Measurements from ENCODE around the gene ETV6. TPM values are rescaled to one million over a fixed set of nuclear protein-coding genes. Genes with fewer than 3 reads are reported as not detected.

ETV6 gene
- total and polyA plus RNA-seq, 9 of the 15 experiments (the other 6 are each of a cell fraction or from before 2014, with no cell fraction given), result 0.81 to 12.7 (median 4.1) TPM

- ChIA-PET POLR2A (interaction anchor here (0.5 kb wide), 1 partner anchor 265 kb away, joined by 3 read pairs; no protein-coding TSS in a partner anchor), CTCF (ENCODE audit: low intra/inter-chr PET ratio) (no interaction called here)
- TF ChIP-seq SRSF3 (IDR thresholded peaks at IDR 0.05; ENCODE audit: insufficient read depth, low read length) (no peak), HNRNPL (IDR thresholded peaks at IDR 0.05; ENCODE audit: low read depth, low read length) (no peak), CC2D1A (IDR thresholded peaks at IDR 0.05) (no peak), HDAC6 (IDR thresholded peaks at IDR 0.05; ENCODE audit: low read depth, low read length) (no peak), GATAD2B (IDR thresholded peaks at IDR 0.05; ENCODE audit: borderline replicate concordance) (no peak), STAG1 (CRISPR knock-in tag; IDR thresholded peaks at IDR 0.05; ENCODE audit: borderline replicate concordance) (no peak), SMAD1 (IDR thresholded peaks at IDR 0.05; ENCODE audit: low read depth, low read length, partially characterized antibody) (no peak), ZNF165 (CRISPR knock-in tag; IDR thresholded peaks at IDR 0.05; ENCODE audit: borderline replicate concordance) (no peak), L3MBTL2 (IDR thresholded peaks at IDR 0.05) (no peak)
- TF ChIP-seq, protein P1, sequence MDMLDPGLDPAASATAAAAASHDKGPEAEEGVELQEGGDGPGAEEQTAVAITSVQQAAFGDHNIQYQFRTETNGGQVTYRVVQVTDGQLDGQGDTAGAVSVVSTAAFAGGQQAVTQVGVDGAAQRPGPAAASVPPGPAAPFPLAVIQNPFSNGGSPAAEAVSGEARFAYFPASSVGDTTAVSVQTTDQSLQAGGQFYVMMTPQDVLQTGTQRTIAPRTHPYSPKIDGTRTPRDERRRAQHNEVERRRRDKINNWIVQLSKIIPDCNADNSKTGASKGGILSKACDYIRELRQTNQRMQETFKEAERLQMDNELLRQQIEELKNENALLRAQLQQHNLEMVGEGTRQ (CRISPR knock-in tag; IDR thresholded peaks at IDR 0.05), result no peak
- TF ChIP-seq, protein P2, sequence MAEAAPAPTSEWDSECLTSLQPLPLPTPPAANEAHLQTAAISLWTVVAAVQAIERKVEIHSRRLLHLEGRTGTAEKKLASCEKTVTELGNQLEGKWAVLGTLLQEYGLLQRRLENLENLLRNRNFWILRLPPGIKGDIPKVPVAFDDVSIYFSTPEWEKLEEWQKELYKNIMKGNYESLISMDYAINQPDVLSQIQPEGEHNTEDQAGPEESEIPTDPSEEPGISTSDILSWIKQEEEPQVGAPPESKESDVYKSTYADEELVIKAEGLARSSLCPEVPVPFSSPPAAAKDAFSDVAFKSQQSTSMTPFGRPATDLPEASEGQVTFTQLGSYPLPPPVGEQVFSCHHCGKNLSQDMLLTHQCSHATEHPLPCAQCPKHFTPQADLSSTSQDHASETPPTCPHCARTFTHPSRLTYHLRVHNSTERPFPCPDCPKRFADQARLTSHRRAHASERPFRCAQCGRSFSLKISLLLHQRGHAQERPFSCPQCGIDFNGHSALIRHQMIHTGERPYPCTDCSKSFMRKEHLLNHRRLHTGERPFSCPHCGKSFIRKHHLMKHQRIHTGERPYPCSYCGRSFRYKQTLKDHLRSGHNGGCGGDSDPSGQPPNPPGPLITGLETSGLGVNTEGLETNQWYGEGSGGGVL (CRISPR knock-in tag; IDR thresholded peaks at IDR 0.05), result no peak
- Histone ChIP-seq H3K9ac (ENCODE audit: insufficient read depth in 1 of 2, low read depth in 2 of 2, low read length in 2 of 2) (no peak overlapping the region), H3K36me3 (ENCODE audit: control insufficient read depth, insufficient read depth, low read length) (no peaks in the 10 kb centered on the region), H3K9me1 (ENCODE audit: control insufficient read depth, insufficient read depth, low read length) (no peaks in the 10 kb centered on the region), H3K79me2 (ENCODE audit: control insufficient read depth, insufficient read depth, low read length) (no peaks in the 10 kb centered on the region), H3K9me3 (replicated peaks; ENCODE audit: control insufficient read depth, insufficient read depth, low read depth, low read length) (no peaks in the 10 kb centered on the region), H2AFZ (ENCODE audit: low read depth, low read length) (no peak overlapping the region), H3K4me2 (ENCODE audit: insufficient read depth, low read length) (no peak overlapping the region), H3K4me3 (no peak overlapping the region), H3K27me3 (ENCODE audit: control insufficient read depth in 2 of 2, insufficient read depth in 2 of 2, low read length in 2 of 2) (no peaks in the 10 kb centered on the region), H3K4me1 (replicated peaks in 1 of 2; ENCODE audit: control insufficient read depth in 2 of 2, insufficient read depth in 2 of 2, low read length in 2 of 2) (no peaks in the 10 kb centered on the region), H3K27ac (ENCODE audit: extremely low read depth, low read depth, low read length) (no peak overlapping the region), H4K20me1 (replicated peaks; ENCODE audit: control insufficient read depth, insufficient read depth, low read length) (no peaks in the 10 kb centered on the region)
- 61% methylated on average over 6 of the region's 6 CpGs for WGBS (ENCODE audit: insufficient coverage, low coverage, missing lambda C conversion rate)
- no peak for ATAC-seq
- BruUV-seq (replicated peaks), result no TSS peak
- no peak for FAIRE-seq
- intact Hi-C loops (cut with micrococcal nuclease) (no loop called here), in situ Hi-C loops (cut with MboI) (no loop called here)
- no peak for DNase-seq (ENCODE audit: extremely low read depth in 1 of 4, low spot score in 3 of 4)
These were observed 69.3 kb downstream of the ETV6 start for GRCh38 chr12:11718768-11719253.
